Type B pancreatic cell (in vitro differentiated cells): ENCODE results near the gene ACSM2B. TPM values are rescaled to one million over a fixed set of nuclear protein-coding genes. Genes with fewer than 3 reads are reported as not detected.
"Not testable (repeated sequence)": the region's sequence is repeated elsewhere in the genome, so short reads cannot be mapped to it uniquely, and the experiment has no call there.

Source experiments
- DNase-seq: peaks from one replicate; pipeline ENCODE4 v3.0.0; 2021; ENCODE audit warnings: mixed read lengths; ENCODE audit not compliant: unreplicated experiment; ENCODE audit errors: extremely low spot score
- H3K27ac Mint-ChIP-seq: 2 replicates; pipeline ENCODE4 v1.8.0; 2021; ENCODE audit warnings: mild to moderate bottlenecking, mixed read lengths
- H3K27me3 Mint-ChIP-seq: 2 replicates; pipeline ENCODE4 v1.8.0; 2021; ENCODE audit warnings: mixed read lengths
- H3K36me3 Mint-ChIP-seq: 2 replicates; pipeline ENCODE4 v1.8.0; 2021; ENCODE audit warnings: mixed read lengths
- H3K4me1 Mint-ChIP-seq: one replicate; pipeline ENCODE4 v1.8.0; 2021; ENCODE audit warnings: mixed read lengths; ENCODE audit not compliant: unreplicated experiment
- H3K4me3 Mint-ChIP-seq: 2 replicates; pipeline ENCODE4 v1.8.0; 2021; ENCODE audit warnings: mild to moderate bottlenecking, mixed read lengths
- H3K9me3 Mint-ChIP-seq: 2 replicates; pipeline ENCODE4 v1.8.0; 2021; ENCODE audit warnings: mixed read lengths
- CTCF ChIP-seq: fragments of 200-600 bp; sonication (generic); conservative IDR thresholded peaks from 2 replicates; pipeline ENCODE4 v1.5.0; 2021; ENCODE audit warnings: antibody characterized with exemption, mild to moderate bottlenecking
- total RNA-seq: library from RNA; stranded (reverse); gene quantifications from 2 replicates; pipeline ENCODE4 v1.2.1, GENCODE V29; 2021; ENCODE audit warnings: low replicate concordance

ACSM2B gene
- total RNA-seq, 1 donor from 2014 or later, result 2.4 TPM

GRCh38 chr16:20517149-20517548 lies 59.0 kb downstream of the ACSM2B start:
- no peak for DNase-seq
- Mint-ChIP-seq H3K27ac (no peak overlapping the region), H3K4me1 (no peaks in the 10 kb centered on the region), H3K4me3 (no peak overlapping the region), H3K9me3 (no peaks in the 10 kb centered on the region), H3K27me3 (peaks cover 12% of the 10 kb centered on the region), H3K36me3 (no peaks in the 10 kb centered on the region)
- TF ChIP-seq CTCF, result no peak

- no peak for DNase-seq
Observed at GRCh38 chr16:20515688-20516090, 60.5 kb downstream of the ACSM2B start.

GRCh38 chr16:20510323-20510722 lies 65.8 kb downstream of the ACSM2B start:
- no peak for DNase-seq
- H3K9me3 Mint-ChIP-seq, result peaks cover 7% of the 10 kb centered on the region
- no peak overlapping the region for H3K4me3 Mint-ChIP-seq
- no peak for TF ChIP-seq CTCF
- H3K27ac Mint-ChIP-seq, result no peak overlapping the region
- no peaks in the 10 kb centered on the region for H3K36me3 Mint-ChIP-seq
- H3K4me1 Mint-ChIP-seq, result no peaks in the 10 kb centered on the region
- H3K27me3 Mint-ChIP-seq, result peaks cover 12% of the 10 kb centered on the region

More at GRCh38 chr16:20515688-20516090, 60.5 kb downstream of the ACSM2B start:
- H3K9me3 Mint-ChIP-seq, result no peaks in the 10 kb centered on the region
- H3K4me1 Mint-ChIP-seq, result no peaks in the 10 kb centered on the region
- no peak overlapping the region for H3K4me3 Mint-ChIP-seq
- no peak for TF ChIP-seq CTCF
- no peak overlapping the region for H3K27ac Mint-ChIP-seq
- no peaks in the 10 kb centered on the region for H3K36me3 Mint-ChIP-seq
- peaks cover 12% of the 10 kb centered on the region for H3K27me3 Mint-ChIP-seq

GRCh38 chr16:20507280-20507679 lies 68.9 kb downstream of the ACSM2B start:
- H3K4me3 Mint-ChIP-seq, result no peak overlapping the region
- peaks cover 7% of the 10 kb centered on the region for H3K9me3 Mint-ChIP-seq
- no peaks in the 10 kb centered on the region for H3K36me3 Mint-ChIP-seq
- no peak overlapping the region for H3K27ac Mint-ChIP-seq
- no peak for TF ChIP-seq CTCF
- no peaks in the 10 kb centered on the region for H3K4me1 Mint-ChIP-seq
- DNase-seq, result no peak
- peaks cover 2% of the 10 kb centered on the region for H3K27me3 Mint-ChIP-seq

GRCh38 chr16:20504418-20504817 lies 71.7 kb downstream of the ACSM2B start:
- no peak overlapping the region for H3K27ac Mint-ChIP-seq
- H3K4me3 Mint-ChIP-seq, result no peak overlapping the region
- peaks cover 7% of the 10 kb centered on the region for H3K9me3 Mint-ChIP-seq
- no peak for TF ChIP-seq CTCF
- H3K27me3 Mint-ChIP-seq, result no peaks in the 10 kb centered on the region
- no peaks in the 10 kb centered on the region for H3K4me1 Mint-ChIP-seq
- H3K36me3 Mint-ChIP-seq, result no peaks in the 10 kb centered on the region
- no peak for DNase-seq

GRCh38 chr16:20491448-20491847 lies 84.7 kb downstream of the ACSM2B start:
- DNase-seq, H3K36me3 Mint-ChIP-seq, H3K4me3 Mint-ChIP-seq, H3K27ac Mint-ChIP-seq, H3K9me3 Mint-ChIP-seq, H3K27me3 Mint-ChIP-seq, H3K4me1 Mint-ChIP-seq: not testable (repeated sequence)

GRCh38 chr16:20490994-20491393 lies 85.2 kb downstream of the ACSM2B start:
- DNase-seq, H3K27ac Mint-ChIP-seq, H3K4me1 Mint-ChIP-seq, H3K4me3 Mint-ChIP-seq, H3K27me3 Mint-ChIP-seq, H3K9me3 Mint-ChIP-seq, H3K36me3 Mint-ChIP-seq: not testable (repeated sequence)
